HepG2 (cell line): ENCODE results near the gene DCAF4.
"Not testable (repeated sequence)": the region's sequence is repeated elsewhere in the genome, so short reads cannot be mapped to it uniquely, and the experiment has no call there.

Experiments
- CBX5 ChIP-seq: sonication (generic); formaldehyde crosslinking; IDR thresholded peaks from 2 replicates; pipeline ENCODE4 v1.4.0; 2020; ENCODE audit warnings: missing genetic modification reagents, borderline replicate concordance
- CEBPB ChIP-seq: IDR thresholded peaks from 2 replicates; pipeline ENCODE4 v1.6.1; 2011; ENCODE audit warnings: low read depth, low read length, improper control_type of control experiment, borderline replicate concordance
- HDAC1 ChIP-seq: sonication (generic); formaldehyde crosslinking; IDR thresholded peaks from 2 replicates; pipeline ENCODE4 v1.5.1; 2020; ENCODE audit warnings: mild to moderate bottlenecking, missing genetic modification reagents
- HMGXB4 ChIP-seq, 2 experiments: sonication (generic) in 1 of 2; formaldehyde crosslinking in 1 of 2; IDR thresholded peaks; 2 replicates each; pipeline versions ENCODE4 v1.4.0 to v1.6.1; 2018 to 2020; ENCODE audit warnings: missing genetic modification reagents in 2 of 2, borderline replicate concordance in 1 of 2, low read depth in 1 of 2, mild to moderate bottlenecking in 1 of 2, missing biosample characterization in 1 of 2
- NFE2L1 ChIP-seq: sonication (generic); formaldehyde crosslinking; IDR thresholded peaks from 2 replicates; pipeline ENCODE4 v1.4.0; 2020; ENCODE audit warnings: missing genetic modification reagents, mild to moderate bottlenecking, borderline replicate concordance
- POLR2A ChIP-seq, 2 experiments: IDR thresholded peaks; 2 replicates each; pipeline ENCODE4 v1.6.1; 2011; ENCODE audit warnings: low read depth in 2 of 2, low read length in 2 of 2, mild to moderate bottlenecking in 1 of 2, moderate library complexity in 1 of 2; ENCODE audit not compliant: insufficient read depth in 1 of 2
- REPIN1 ChIP-seq: sonication (generic); formaldehyde crosslinking; IDR thresholded peaks from 2 replicates; pipeline ENCODE4 v1.8.0; 2022; ENCODE audit warnings: missing genetic modification reagents, low read depth, mild to moderate bottlenecking, borderline replicate concordance
- THYN1 ChIP-seq: sonication (generic); formaldehyde crosslinking; IDR thresholded peaks from 2 replicates; pipeline ENCODE4 v1.8.1; 2023; ENCODE audit warnings: low read depth, mild to moderate bottlenecking, moderate library complexity, missing genetic modification reagents, borderline replicate concordance
- ZNF335 ChIP-seq: sonication (generic); formaldehyde crosslinking; IDR thresholded peaks from 2 replicates; pipeline ENCODE4 v1.4.0; 2020; ENCODE audit warnings: missing genetic modification reagents
- ZNF724P ChIP-seq: sonication (generic); formaldehyde crosslinking; IDR thresholded peaks from 2 replicates; pipeline ENCODE4 v1.8.0; 2022; ENCODE audit warnings: missing genetic modification reagents, borderline replicate concordance
- TF ChIP-seq, protein P1 (sequence below): sonication (generic); formaldehyde crosslinking; IDR thresholded peaks from 2 replicates; pipeline ENCODE4 v1.9.0; 2021; ENCODE audit warnings: missing genetic modification reagents, borderline replicate concordance
- TF ChIP-seq, protein P2 (sequence below): sonication (generic); formaldehyde crosslinking; IDR thresholded peaks from 2 replicates; pipeline ENCODE4 v1.5.0; 2020; ENCODE audit warnings: mild to moderate bottlenecking, missing genetic modification reagents, moderate library complexity
- TF ChIP-seq, protein P3 (sequence below): sonication (generic); formaldehyde crosslinking; IDR thresholded peaks from 2 replicates; pipeline ENCODE4 v1.4.0; 2020; ENCODE audit warnings: missing genetic modification reagents

GRCh38 chr14:73004641-73005040 lies 78.4 kb downstream of the DCAF4 start:
- TF ChIP-seq CBX5 (CRISPR knock-in tag); HMGXB4 (CRISPR knock-in tag; IDR thresholded peaks at IDR 0.05; ENCODE audit: borderline replicate concordance in 1 of 2, low read depth in 1 of 2); REPIN1 (CRISPR knock-in tag); THYN1; NFE2L1 (CRISPR knock-in tag); HDAC1 (CRISPR knock-in tag); CEBPB; POLR2A (IDR thresholded peaks at IDR 0.05; ENCODE audit: insufficient read depth in 1 of 2, low read depth in 2 of 2, low read length in 2 of 2); ZNF335 (CRISPR knock-in tag); ZNF724P (CRISPR knock-in tag): not testable (repeated sequence)
- TF ChIP-seq, protein P1, sequence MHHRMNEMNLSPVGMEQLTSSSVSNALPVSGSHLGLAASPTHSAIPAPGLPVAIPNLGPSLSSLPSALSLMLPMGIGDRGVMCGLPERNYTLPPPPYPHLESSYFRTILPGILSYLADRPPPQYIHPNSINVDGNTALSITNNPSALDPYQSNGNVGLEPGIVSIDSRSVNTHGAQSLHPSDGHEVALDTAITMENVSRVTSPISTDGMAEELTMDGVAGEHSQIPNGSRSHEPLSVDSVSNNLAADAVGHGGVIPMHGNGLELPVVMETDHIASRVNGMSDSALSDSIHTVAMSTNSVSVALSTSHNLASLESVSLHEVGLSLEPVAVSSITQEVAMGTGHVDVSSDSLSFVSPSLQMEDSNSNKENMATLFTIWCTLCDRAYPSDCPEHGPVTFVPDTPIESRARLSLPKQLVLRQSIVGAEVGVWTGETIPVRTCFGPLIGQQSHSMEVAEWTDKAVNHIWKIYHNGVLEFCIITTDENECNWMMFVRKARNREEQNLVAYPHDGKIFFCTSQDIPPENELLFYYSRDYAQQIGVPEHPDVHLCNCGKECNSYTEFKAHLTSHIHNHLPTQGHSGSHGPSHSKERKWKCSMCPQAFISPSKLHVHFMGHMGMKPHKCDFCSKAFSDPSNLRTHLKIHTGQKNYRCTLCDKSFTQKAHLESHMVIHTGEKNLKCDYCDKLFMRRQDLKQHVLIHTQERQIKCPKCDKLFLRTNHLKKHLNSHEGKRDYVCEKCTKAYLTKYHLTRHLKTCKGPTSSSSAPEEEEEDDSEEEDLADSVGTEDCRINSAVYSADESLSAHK (CRISPR knock-in tag): not testable (repeated sequence)
- TF ChIP-seq, protein P2, sequence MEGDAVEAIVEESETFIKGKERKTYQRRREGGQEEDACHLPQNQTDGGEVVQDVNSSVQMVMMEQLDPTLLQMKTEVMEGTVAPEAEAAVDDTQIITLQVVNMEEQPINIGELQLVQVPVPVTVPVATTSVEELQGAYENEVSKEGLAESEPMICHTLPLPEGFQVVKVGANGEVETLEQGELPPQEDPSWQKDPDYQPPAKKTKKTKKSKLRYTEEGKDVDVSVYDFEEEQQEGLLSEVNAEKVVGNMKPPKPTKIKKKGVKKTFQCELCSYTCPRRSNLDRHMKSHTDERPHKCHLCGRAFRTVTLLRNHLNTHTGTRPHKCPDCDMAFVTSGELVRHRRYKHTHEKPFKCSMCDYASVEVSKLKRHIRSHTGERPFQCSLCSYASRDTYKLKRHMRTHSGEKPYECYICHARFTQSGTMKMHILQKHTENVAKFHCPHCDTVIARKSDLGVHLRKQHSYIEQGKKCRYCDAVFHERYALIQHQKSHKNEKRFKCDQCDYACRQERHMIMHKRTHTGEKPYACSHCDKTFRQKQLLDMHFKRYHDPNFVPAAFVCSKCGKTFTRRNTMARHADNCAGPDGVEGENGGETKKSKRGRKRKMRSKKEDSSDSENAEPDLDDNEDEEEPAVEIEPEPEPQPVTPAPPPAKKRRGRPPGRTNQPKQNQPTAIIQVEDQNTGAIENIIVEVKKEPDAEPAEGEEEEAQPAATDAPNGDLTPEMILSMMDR (CRISPR knock-in tag): not testable (repeated sequence)
- TF ChIP-seq, protein P3, sequence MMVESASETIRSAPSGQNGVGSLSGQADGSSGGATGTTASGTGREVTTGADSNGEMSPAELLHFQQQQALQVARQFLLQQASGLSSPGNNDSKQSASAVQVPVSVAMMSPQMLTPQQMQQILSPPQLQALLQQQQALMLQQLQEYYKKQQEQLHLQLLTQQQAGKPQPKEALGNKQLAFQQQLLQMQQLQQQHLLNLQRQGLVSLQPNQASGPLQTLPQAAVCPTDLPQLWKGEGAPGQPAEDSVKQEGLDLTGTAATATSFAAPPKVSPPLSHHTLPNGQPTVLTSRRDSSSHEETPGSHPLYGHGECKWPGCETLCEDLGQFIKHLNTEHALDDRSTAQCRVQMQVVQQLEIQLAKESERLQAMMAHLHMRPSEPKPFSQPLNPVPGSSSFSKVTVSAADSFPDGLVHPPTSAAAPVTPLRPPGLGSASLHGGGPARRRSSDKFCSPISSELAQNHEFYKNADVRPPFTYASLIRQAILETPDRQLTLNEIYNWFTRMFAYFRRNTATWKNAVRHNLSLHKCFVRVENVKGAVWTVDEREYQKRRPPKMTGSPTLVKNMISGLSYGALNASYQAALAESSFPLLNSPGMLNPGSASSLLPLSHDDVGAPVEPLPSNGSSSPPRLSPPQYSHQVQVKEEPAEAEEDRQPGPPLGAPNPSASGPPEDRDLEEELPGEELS (CRISPR knock-in tag): not testable (repeated sequence)
